SH-SY5Y (cell line): ENCODE data around the gene INSYN1.

Experiments
- GATA2 ChIP-seq: IDR thresholded peaks from 2 replicates; pipeline ENCODE4 v1.6.1; 2011; ENCODE audit warnings: mild to moderate bottlenecking, low read depth, low read length
- GATA3 ChIP-seq: IDR thresholded peaks from 2 replicates; pipeline ENCODE4 v1.6.1; 2011; ENCODE audit warnings: low read depth, mild to moderate bottlenecking, low read length, moderate library complexity

DNA sequence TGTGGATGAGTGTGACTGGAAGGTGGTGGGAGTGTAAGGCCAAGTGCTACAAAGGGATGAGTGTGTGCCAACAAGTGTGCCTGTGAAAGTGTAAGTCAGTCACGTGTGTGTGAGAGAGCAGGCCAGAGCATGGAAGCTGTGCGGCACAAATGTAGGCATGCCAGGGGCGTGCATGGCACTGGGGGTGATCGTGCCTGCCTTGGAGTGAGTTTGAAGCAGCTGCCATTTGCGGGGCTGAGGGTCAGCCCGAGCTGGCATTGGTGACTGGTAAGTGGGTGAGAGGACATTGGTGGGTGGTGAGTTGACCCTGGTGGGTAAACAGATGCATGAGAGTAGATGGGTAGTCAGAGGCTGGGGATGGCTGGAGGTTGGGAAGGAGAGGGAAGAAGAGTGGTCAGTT lies 44.5 kb downstream of the INSYN1 start:
- no peak for TF ChIP-seq GATA3
- TF ChIP-seq GATA2: no peak
